Psoas muscle (tissue), 8 donors: Measurements from ENCODE around the gene COX4I2. TPM values are rescaled to one million over a fixed set of nuclear protein-coding genes. Genes with fewer than 3 reads are reported as not detected.
"Not testable (repeated sequence)": the region's sequence is repeated elsewhere in the genome, so short reads cannot be mapped to it uniquely, and the experiment has no call there.

ENCODE experiments used
- ATAC-seq, 4 donors: fragments of 200-7000 bp; cut with Tn5 transposase; one replicate each; pipeline ENCODE4 v1.9.1; 2020; ENCODE audit warnings: moderate library complexity in 3 of 4, mild to moderate bottlenecking in 2 of 4
- DNase-seq, 2 donors: peaks; one replicate each; pipeline ENCODE4 v3.0.0-alpha.2; 2020
- H3K27ac ChIP-seq: fragments of 200-600 bp; one replicate; pipeline ENCODE4 v1.8.0; 2022
- H3K27me3 ChIP-seq, 3 donors: fragments of 200-600 bp in 1 of 3; one replicate each; pipeline versions ENCODE4 v1.6.1 to v1.8.0; 2013 to 2022; ENCODE audit warnings: low read length in 2 of 3, mild to moderate bottlenecking in 2 of 3, moderate library complexity in 1 of 3; ENCODE audit not compliant: insufficient read depth in 3 of 3
- H3K36me3 ChIP-seq, 2 donors: fragments of 200-600 bp in 1 of 2; one replicate each; pipeline versions ENCODE4 v1.6.1 to v1.8.0; 2013 to 2022; ENCODE audit warnings: low read depth in 1 of 2, mild to moderate bottlenecking in 1 of 2, moderate library complexity in 1 of 2; ENCODE audit not compliant: insufficient read depth in 1 of 2
- H3K4me1 ChIP-seq: fragments of 200-600 bp; one replicate; pipeline ENCODE4 v1.8.0; 2022
- H3K4me3 ChIP-seq: fragments of 200-600 bp; one replicate; pipeline ENCODE4 v1.8.0; 2022; ENCODE audit warnings: mild to moderate bottlenecking
- H3K9me3 ChIP-seq: fragments of 200-600 bp; one replicate; pipeline ENCODE4 v1.8.0; 2022
- WGBS, 3 donors: extraction: QIAGEN DNeasy Blood & Tissue Kit; methylation state at CpG; one replicate each; pipeline versions ENCODE4 v1.1.6 to v1.1.7; 2013; 5-methylcytosine and 5-hydroxymethylcytosine counted together
- intact Hi-C, 2 donors: fragments of 100-400 bp; cut with DNase I; formaldehyde crosslinking; loops; one replicate each; pipeline versions ENCODE4 v1.11.0 to v1.14.2; 2022
- polyA plus RNA-seq, 3 donors: library from polyadenylated mRNA; stranded (reverse); fragments of 200-250 nt; gene quantifications; one replicate each; pipeline ENCODE4 v1.2.3, GENCODE V29; 2013
- total RNA-seq, 4 donors: library from RNA; stranded (reverse); fragmentation: NEBNext Ultra II Directional in 2 of 4; extraction: Animal tissue kit (Norgen Biotek cat#: 25700) in 2 of 4; gene quantifications; one replicate each; pipeline versions ENCODE4 v1.2.1 to v1.2.4, GENCODE V29; 2021 to 2023
- TF ChIP-seq, protein P1 (sequence below): fragments of 200-600 bp; IDR thresholded peaks from one replicate; pipeline ENCODE4 v1.8.0; 2022; ENCODE audit warnings: antibody characterized with exemption
- donor health status: healthy with polysubstance abuse.
- donor health status: DM: no; HTN: no; CAD: no; lungs with moderate emphysema.
- donor health status: Bipolar disorder and iron deficiency.
- donor health status: healthy.
- donor health status: DM: yes; HTN: yes; CAD: no.
- donor health status: DM: no; HTN: no; CAD: no.
- donor health status: DM: no; HTN: no; CAD: no.
- donor health status: DM: yes; HTN: yes; CAD: no.

The COX4I2 gene
- total and polyA plus RNA-seq, 7 donors, result 3.5 to 13.2 (median 7.0) TPM

DNA sequence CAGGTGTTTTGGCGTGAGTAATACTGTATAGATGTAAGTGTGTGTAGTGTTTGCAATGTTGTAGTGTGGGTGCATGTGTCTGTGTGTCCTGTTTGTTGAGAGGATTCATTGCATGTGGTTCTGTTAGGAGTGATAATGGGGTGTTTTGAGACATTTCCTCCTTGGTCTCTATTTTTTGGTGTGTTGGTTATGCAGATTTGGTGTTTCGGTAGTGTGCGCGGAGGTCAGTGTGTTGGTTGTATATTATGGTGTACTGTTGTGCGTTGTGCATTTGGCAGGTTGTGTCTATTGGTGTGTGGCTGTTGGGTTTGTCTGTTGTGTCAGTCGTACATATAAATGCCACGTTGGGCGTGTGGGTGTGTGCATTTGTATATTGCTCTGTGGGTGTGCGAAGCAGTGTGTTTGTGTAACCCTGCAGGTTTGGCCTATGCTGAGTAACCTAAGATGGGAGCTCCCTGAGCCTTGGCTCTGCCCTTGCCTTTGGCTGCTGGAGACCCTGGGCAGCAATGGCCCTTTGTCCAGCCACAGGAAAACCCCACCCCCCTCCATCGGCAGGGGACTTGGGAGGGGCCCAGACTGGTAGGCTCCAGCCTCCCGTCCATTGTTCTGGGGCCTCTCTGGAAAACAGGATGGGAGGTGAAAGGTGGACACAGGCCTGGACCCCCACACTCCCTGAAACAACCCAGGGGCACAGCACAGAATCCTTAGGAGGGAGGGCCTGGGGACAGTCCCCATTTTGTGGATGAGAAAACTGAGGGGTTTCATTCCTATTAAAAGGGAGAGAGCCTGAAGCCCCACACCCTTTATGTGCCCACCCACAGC, 42.9 kb upstream of the COX4I2 start:
- intact Hi-C loops, result no loop called here

DNA sequence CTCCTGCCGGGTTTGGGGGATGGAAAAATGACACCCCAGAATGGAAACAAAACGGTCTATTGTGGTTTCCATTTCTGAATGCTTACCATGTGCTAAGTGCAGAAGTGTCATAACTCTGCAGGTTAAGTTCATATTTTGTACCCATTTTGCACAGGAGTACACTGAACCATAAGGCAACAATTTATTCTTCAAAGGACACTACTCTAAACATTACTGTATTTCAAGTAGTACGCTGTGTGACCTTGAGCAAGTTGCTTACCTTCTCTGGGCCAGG, 42.4 kb upstream of the COX4I2 start:
- no peaks in the 10 kb centered on the region for H3K4me1 ChIP-seq
- no peak for ATAC-seq
- no peaks in the 10 kb centered on the region for H3K9me3 ChIP-seq
- H3K36me3 ChIP-seq, result no peaks in the 10 kb centered on the region
- 73 to 81% (median 74%) methylated on average over 3 of the region's 3 CpGs for WGBS, 3 donors
- TF ChIP-seq, protein P1, sequence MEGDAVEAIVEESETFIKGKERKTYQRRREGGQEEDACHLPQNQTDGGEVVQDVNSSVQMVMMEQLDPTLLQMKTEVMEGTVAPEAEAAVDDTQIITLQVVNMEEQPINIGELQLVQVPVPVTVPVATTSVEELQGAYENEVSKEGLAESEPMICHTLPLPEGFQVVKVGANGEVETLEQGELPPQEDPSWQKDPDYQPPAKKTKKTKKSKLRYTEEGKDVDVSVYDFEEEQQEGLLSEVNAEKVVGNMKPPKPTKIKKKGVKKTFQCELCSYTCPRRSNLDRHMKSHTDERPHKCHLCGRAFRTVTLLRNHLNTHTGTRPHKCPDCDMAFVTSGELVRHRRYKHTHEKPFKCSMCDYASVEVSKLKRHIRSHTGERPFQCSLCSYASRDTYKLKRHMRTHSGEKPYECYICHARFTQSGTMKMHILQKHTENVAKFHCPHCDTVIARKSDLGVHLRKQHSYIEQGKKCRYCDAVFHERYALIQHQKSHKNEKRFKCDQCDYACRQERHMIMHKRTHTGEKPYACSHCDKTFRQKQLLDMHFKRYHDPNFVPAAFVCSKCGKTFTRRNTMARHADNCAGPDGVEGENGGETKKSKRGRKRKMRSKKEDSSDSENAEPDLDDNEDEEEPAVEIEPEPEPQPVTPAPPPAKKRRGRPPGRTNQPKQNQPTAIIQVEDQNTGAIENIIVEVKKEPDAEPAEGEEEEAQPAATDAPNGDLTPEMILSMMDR, result no peak
- intact Hi-C loops, result no loop called here
- H3K27me3 ChIP-seq, result no peaks in the 10 kb centered on the region
- no peak for DNase-seq
- no peak overlapping the region for H3K4me3 ChIP-seq
- H3K27ac ChIP-seq, result peak overlapping the region; percentile 69

More for the DNA sequence above, 42.9 kb upstream of the COX4I2 start:
- TF ChIP-seq, protein P1, result no peak
- H3K9me3 ChIP-seq, result no peaks in the 10 kb centered on the region
- peak overlapping the region; percentile 69 for H3K27ac ChIP-seq
- no peaks in the 10 kb centered on the region for H3K27me3 ChIP-seq
- WGBS, 3 donors, result 75 to 78% (median 77%) methylated on average over 11 of the region's 11 CpGs
- ATAC-seq, result peak; percentile 11 to 54 (median 32)
- H3K36me3 ChIP-seq, result no peaks in the 10 kb centered on the region
- peak; percentile 30 to 58 for DNase-seq
- no peak overlapping the region for H3K4me3 ChIP-seq
- no peaks in the 10 kb centered on the region for H3K4me1 ChIP-seq

DNA sequence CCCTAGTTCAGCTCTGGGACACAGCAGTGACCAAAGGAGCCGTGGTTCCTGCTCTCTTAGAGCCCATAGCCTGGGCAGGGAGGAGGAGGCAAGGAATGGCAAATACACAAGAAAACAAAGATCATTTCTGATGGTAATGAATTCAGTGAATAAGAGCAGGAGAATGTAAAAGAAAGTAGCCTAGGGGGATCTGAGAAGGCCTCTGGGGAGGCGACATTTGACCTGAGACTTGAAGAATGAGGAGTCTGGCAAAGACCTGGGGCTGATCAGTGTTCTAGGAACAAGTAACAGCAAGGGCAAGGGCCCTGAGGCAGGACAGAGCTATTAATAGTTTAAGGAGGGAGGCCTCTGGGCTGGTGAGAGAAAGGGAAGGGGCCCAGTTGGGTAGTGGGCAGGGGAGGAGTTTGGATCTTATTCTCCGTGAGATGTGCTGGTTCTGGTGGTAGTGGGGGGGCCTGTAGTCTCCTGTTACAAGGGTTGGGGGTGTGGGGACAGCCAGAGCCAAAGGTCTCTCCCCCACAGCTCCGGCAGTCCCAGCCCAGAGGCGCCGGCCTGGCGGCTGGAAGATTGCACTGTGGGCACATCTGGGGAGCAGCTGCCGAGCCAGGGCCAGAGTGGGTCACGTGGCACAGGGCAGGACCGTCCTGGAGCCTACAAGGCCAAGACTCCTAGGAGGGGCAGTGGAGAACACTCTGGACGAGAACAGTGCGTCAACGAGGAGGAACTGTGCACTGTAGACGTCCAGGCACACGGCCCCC, 41.9 kb upstream of the COX4I2 start:
- H3K4me3 ChIP-seq, result no peak overlapping the region

DNA sequence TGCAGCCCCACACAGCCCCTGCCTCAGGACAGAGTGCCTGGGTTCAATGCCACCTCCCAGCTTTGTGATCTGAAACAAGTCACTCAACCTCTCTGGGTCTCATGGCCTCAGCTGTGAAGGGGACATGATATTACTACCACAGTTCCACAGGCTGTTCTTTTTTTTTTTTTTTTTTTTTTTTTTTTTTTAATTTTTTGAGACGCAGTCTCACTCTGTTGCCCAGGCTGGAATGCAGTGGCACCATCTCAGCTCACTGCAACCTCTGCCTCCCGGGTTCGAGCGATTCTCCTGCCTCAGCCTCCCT, 41.3 kb upstream of the COX4I2 start:
- intact Hi-C loops, H3K36me3 ChIP-seq, H3K27me3 ChIP-seq, H3K9me3 ChIP-seq, DNase-seq, ATAC-seq, H3K4me1 ChIP-seq, H3K4me3 ChIP-seq: not testable (repeated sequence)
- peak overlapping the region; percentile 69 for H3K27ac ChIP-seq
- 65 to 68% (median 68%) methylated on average over 4 of the region's 4 CpGs for WGBS, 3 donors

More for the DNA sequence above, 41.9 kb upstream of the COX4I2 start:
- Histone ChIP-seq H3K27me3 (no peaks in the 10 kb centered on the region), H3K36me3 (no peaks in the 10 kb centered on the region), H3K4me1 (no peaks in the 10 kb centered on the region), H3K27ac (peak overlapping the region; percentile 69), H3K9me3 (no peaks in the 10 kb centered on the region)
- DNase-seq (peak; percentile 83 to 86), ATAC-seq (peak; percentile 57 to 83 (median 78))
- intact Hi-C loops, result no loop called here
- 36 to 39% (median 38%) methylated on average over 15 of the region's 15 CpGs for WGBS, 3 donors
- TF ChIP-seq, protein P1, result no peak

DNA sequence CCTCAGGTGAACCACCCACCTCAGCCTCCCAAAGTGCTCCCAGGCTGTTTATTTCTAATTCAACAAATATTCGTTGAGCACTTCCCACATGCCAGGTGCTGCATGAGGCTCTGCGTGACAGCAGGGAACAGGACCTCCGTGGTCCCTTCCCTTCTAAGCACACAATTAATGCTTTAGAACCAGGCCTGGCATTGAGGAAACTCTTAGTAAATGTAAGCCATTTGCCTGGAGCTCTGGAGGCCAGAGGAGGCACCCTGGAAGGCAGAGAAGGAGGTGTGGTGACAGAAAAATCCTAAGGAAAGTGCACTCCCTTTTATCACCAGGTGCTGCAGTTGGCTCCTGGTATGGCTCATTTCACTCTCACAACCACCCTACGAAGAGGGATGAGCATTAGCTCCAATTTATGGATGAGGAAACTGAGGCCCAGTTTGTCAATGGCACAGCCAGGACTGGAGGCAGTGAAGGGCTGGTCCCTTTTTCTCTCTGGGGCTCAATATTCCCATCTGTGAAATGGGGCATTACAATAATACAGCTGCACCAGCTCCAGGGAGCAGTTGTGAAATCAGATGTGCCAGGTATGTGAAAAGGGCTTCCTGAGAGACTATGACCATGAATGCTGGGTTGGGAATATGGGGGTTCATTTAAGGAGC, 40.8 kb upstream of the COX4I2 start:
- Histone ChIP-seq H3K36me3 (no peaks in the 10 kb centered on the region), H3K27me3 (no peaks in the 10 kb centered on the region), H3K4me3 (no peak overlapping the region), H3K27ac (peak overlapping the region; percentile 69), H3K4me1 (no peaks in the 10 kb centered on the region), H3K9me3 (no peaks in the 10 kb centered on the region)
- ATAC-seq, result no peak
- intact Hi-C loops, result no loop called here
- DNase-seq, result no peak
- WGBS, 3 donors, result 72 to 73% (median 72%) methylated on average over 4 of the region's 4 CpGs
- TF ChIP-seq, protein P1, result no peak
